ENCODE measurements around the gene SHOX. TPM values are rescaled to one million over a fixed set of nuclear protein-coding genes. Genes with fewer than 3 reads are reported as not detected.

The SHOX gene
- total RNA-seq, 1 donor from 2014 or later = not detected

DNA sequence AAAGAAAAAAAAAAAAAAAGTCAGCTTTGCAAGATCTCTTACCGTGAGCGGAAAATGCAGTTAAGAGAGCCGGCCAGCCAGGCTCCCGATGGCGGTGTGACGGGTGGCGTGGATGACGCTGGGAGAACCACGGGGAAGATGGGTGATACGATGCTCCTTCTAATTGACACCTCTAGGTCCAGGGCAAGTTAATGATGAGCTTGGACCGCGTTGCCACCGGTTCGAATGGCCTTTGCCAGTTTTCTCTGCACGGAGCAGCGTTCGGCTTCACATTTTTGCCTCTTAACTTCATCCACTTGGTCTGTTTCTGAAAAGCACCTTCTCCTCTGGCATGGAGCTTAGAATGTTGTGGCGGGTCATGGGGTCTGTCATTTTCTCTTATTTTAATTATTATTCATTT lies 33.2 kb downstream of the SHOX start:
- TF ChIP-seq, protein P1, sequence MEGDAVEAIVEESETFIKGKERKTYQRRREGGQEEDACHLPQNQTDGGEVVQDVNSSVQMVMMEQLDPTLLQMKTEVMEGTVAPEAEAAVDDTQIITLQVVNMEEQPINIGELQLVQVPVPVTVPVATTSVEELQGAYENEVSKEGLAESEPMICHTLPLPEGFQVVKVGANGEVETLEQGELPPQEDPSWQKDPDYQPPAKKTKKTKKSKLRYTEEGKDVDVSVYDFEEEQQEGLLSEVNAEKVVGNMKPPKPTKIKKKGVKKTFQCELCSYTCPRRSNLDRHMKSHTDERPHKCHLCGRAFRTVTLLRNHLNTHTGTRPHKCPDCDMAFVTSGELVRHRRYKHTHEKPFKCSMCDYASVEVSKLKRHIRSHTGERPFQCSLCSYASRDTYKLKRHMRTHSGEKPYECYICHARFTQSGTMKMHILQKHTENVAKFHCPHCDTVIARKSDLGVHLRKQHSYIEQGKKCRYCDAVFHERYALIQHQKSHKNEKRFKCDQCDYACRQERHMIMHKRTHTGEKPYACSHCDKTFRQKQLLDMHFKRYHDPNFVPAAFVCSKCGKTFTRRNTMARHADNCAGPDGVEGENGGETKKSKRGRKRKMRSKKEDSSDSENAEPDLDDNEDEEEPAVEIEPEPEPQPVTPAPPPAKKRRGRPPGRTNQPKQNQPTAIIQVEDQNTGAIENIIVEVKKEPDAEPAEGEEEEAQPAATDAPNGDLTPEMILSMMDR (IDR thresholded peaks at IDR 0.05) = no peak
- no peak for TF ChIP-seq POLR2AphosphoS5 (IDR thresholded peaks at IDR 0.05; ENCODE audit: insufficient read depth in 1 of 2, low read depth in 1 of 2)
- no peak for TF ChIP-seq POLR2A (IDR thresholded peaks at IDR 0.05)
- H3K9me3 ChIP-seq = no peaks in the 10 kb centered on the region
- H3K36me3 ChIP-seq = no peaks in the 10 kb centered on the region
- intact Hi-C loops (cut with DNase I) = no loop called here
- DNase-seq (ENCODE audit: extremely low spot score in 2 of 2) = no peak
- H3K4me3 ChIP-seq = no peak overlapping the region
- H3K27ac ChIP-seq = no peak overlapping the region
- no peaks in the 10 kb centered on the region for H3K4me1 ChIP-seq
- no peaks in the 10 kb centered on the region for H3K27me3 ChIP-seq

DNA sequence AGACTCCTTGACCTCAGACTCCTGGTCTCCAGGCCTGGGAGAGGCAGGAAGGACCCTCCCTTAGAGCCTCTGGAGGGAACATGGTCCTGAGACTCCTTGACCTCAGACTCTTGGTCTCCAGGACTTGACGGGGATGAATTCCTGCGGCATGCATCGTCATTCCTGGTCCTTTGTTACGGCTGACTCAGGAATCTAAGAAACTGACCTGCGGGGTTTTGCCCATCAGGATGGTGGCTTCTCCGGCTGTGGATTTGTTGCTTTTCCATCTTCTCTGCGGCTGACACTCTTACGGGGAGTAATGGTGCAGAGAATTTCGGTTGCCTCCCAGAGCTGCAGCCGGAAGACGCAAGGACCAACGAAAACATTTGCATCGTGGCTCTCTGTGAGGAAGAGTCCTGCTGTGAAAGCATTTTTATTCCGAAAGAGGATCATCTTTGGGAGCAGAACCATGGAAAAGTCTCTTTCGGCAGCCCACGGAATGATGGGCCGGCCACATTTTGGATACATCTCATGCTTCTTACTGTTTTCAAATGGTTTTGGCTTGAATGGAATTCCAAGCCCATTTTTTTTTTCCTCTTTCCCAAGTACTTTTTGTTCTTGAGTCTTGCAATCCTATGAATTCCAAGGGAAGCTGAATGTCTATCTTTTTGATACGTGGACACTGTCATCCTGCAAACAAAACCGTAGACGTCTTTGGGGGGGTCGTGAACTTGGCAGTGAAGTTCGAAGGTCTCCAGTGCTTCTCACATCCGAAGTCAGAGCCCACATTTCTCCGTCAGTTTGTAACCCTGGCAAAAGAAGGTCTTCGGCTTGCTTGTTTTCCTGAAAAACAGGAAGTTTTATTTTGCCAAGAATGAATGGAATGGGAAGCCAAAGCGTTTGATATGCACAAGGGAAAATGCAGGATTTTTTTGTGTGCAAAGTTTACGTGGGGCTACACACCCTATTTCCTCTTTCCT lies 36.5 kb downstream of the SHOX start:
- Histone ChIP-seq H3K4me1 (no peaks in the 10 kb centered on the region), H3K36me3 (no peaks in the 10 kb centered on the region), H3K4me3 (no peak overlapping the region), H3K27me3 (no peaks in the 10 kb centered on the region), H3K9me3 (no peaks in the 10 kb centered on the region), H3K27ac (no peak overlapping the region)
- TF ChIP-seq, protein P1 (IDR thresholded peaks at IDR 0.05) = no peak
- TF ChIP-seq POLR2AphosphoS5 (IDR thresholded peaks at IDR 0.05; ENCODE audit: insufficient read depth in 1 of 2, low read depth in 1 of 2) = no peak
- TF ChIP-seq POLR2A (IDR thresholded peaks at IDR 0.05) = no peak
- no peak for DNase-seq (ENCODE audit: extremely low spot score in 2 of 2)
- intact Hi-C loops (cut with DNase I) = no loop called here

DNA sequence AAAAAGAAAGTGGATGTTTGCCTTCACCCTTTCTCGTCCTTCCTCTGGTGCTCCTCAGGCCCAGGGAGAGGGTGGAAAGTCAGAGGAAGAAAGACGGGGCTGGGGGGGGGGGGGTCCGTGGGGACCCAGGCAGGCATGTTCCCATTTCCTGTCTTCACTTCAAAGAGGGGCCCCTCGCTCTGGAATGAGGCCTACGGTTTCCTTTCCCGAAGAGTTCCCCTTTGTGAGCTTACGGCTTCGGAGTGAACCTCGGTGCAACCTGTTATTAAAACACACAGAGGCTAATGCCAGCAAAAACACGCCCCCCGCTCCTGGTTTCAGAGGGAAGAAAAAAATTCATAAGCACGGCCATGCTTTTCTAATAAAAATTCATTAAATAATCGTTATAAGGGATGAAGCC lies 40.1 kb downstream of the SHOX start:
- Histone ChIP-seq H3K36me3 (no peaks in the 10 kb centered on the region), H3K9me3 (no peaks in the 10 kb centered on the region), H3K4me1 (no peaks in the 10 kb centered on the region)

DNA sequence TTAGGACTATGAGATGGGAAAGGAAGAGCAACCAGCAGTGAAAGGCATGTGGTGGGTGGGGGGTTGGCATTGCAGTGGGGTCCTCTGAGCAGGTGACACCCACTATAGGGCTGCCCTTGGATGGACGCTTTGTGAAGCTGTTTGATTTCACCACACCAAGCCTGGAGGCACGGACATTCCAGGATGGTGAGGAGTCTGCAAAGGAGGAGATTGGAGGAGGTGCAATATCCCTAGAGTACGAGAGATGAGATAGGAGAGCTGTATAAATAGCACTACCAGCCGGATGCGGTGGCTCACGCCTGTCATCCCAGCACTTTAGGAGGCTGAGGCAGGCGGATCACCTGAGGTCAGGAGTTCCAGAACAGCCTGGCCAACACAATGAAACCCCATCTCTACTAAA lies 42.3 kb downstream of the SHOX start:
- no peak overlapping the region for H3K27ac ChIP-seq
- no peak overlapping the region for H3K4me3 ChIP-seq
- TF ChIP-seq POLR2AphosphoS5 (IDR thresholded peaks at IDR 0.05; ENCODE audit: insufficient read depth in 1 of 2, low read depth in 1 of 2) (no peak), POLR2A (IDR thresholded peaks at IDR 0.05) (no peak)
- TF ChIP-seq, protein P1 (IDR thresholded peaks at IDR 0.05) = no peak
- intact Hi-C loops (cut with DNase I) = no loop called here
- no peaks in the 10 kb centered on the region for H3K36me3 ChIP-seq
- no peaks in the 10 kb centered on the region for H3K9me3 ChIP-seq
- no peaks in the 10 kb centered on the region for H3K27me3 ChIP-seq
- no peaks in the 10 kb centered on the region for H3K4me1 ChIP-seq
- no peak for DNase-seq (ENCODE audit: extremely low spot score in 2 of 2)

More for the DNA sequence above, 40.1 kb downstream of the SHOX start:
- intact Hi-C loops (cut with DNase I) = no loop called here
- Histone ChIP-seq H3K4me3 (no peak overlapping the region), H3K27ac (no peak overlapping the region), H3K27me3 (no peaks in the 10 kb centered on the region)
- TF ChIP-seq POLR2A (IDR thresholded peaks at IDR 0.05) (no peak), POLR2AphosphoS5 (IDR thresholded peaks at IDR 0.05; ENCODE audit: insufficient read depth in 1 of 2, low read depth in 1 of 2) (no peak)
- TF ChIP-seq, protein P1 (IDR thresholded peaks at IDR 0.05) = no peak
- no peak for DNase-seq (ENCODE audit: extremely low spot score in 2 of 2)
